K562 (cell line): Measurements from ENCODE around the gene ACVR1C. TPM values are rescaled to one million over a fixed set of nuclear protein-coding genes. Genes with fewer than 3 reads are reported as not detected.

Experiments used
- ATAC-seq: fragments of 200-7000 bp; cut with Tn5 transposase; 3 replicates; pipeline ENCODE4 v1.9.1; 2020; ENCODE audit warnings: moderate library complexity
- BruUV-seq: library from RNA; stranded (reverse); fragments of 400-500 nt; replicated peaks from 2 replicates; lab custom pipeline; 2021; lab: Mats Ljungman, UMichigan
- CTCF ChIA-PET: fragments of 300-600 bp; formaldehyde crosslinking; extraction: SDS; loops from one replicate; lab custom pipeline; 2021; ENCODE audit warnings: low intra/inter-chr PET ratio; lab: Yijun Ruan, JAX
- POLR2A ChIA-PET: fragments of 300-600, 350-650 bp; sonication (Branson Sonifier 250); formaldehyde crosslinking; extraction: SDS; loops from one replicate; lab custom pipeline; 2021; ENCODE audit warnings: antibody characterized with exemption, inconsistent platforms; lab: Yijun Ruan, JAX
- DNase-seq, 4 experiments: peaks; one replicate each; pipeline versions ENCODE4 v3.0.0 to v3.0.0-alpha.2; 2011 to 2018; ENCODE audit warnings: low spot score in 3 of 4, mixed read lengths in 3 of 4; ENCODE audit errors: extremely low read depth in 1 of 4
- FAIRE-seq: peaks from 2 replicates; lab custom pipeline; 2011; peaks lifted over from hg19 to GRCh38; lab: Jason Lieb, UNC
- H2AFZ ChIP-seq: 2 replicates; pipeline ENCODE4 v1.6.0; 2011; ENCODE audit warnings: low read depth, low read length, control low read depth, inconsistent platforms
- H3K27ac ChIP-seq: fragments of 200-600 bp; 3 replicates; pipeline ENCODE4 v1.8.0; 2011; ENCODE audit warnings: low read depth, mild to moderate bottlenecking, control low read depth, inconsistent platforms, low read length, moderate library complexity, mixed read lengths; ENCODE audit errors: extremely low read depth
- H3K27me3 ChIP-seq, 2 experiments: fragments of 300-600 bp in 1 of 2; 2 replicates in 1 of 2; 3 replicates in 1 of 2; pipeline versions ENCODE4 v1.6.0 to v1.8.0; 2011; ENCODE audit warnings: inconsistent platforms in 2 of 2, low read length in 2 of 2, mild to moderate bottlenecking in 1 of 2, mixed read lengths in 1 of 2, moderate library complexity in 1 of 2; ENCODE audit not compliant: control insufficient read depth in 2 of 2, insufficient read depth in 2 of 2
- H3K36me3 ChIP-seq: fragments of 300-600 bp; 3 replicates; pipeline ENCODE4 v1.8.0; 2011; ENCODE audit warnings: mild to moderate bottlenecking, low read length, inconsistent platforms; ENCODE audit not compliant: control insufficient read depth, insufficient read depth
- H3K4me1 ChIP-seq, 2 experiments: fragments of 200-600 bp in 1 of 2; replicated peaks in 1 of 2; 2 replicates in 1 of 2; 3 replicates in 1 of 2; pipeline versions ENCODE4 v1.5.1 to v1.8.0; 2011; ENCODE audit warnings: inconsistent platforms in 2 of 2, low read length in 2 of 2, mild to moderate bottlenecking in 1 of 2, mixed read lengths in 1 of 2, moderate library complexity in 1 of 2; ENCODE audit not compliant: control insufficient read depth in 2 of 2, insufficient read depth in 2 of 2
- H3K4me2 ChIP-seq: 2 replicates; pipeline ENCODE4 v1.6.1; 2011; ENCODE audit warnings: low read length, control low read depth, inconsistent platforms, mixed read lengths; ENCODE audit not compliant: insufficient read depth
- H3K4me3 ChIP-seq: fragments of 200-600 bp; sonication (generic), shearing (Covaris generic); 2 replicates; pipeline ENCODE4 v1.5.1; 2016; ENCODE audit warnings: control low read depth, inconsistent platforms
- H3K79me2 ChIP-seq: fragments of 200-600 bp; 3 replicates; pipeline ENCODE4 v1.8.0; 2011; ENCODE audit warnings: low read length, inconsistent platforms; ENCODE audit not compliant: control insufficient read depth, insufficient read depth
- H3K9ac ChIP-seq, 2 experiments: 2 replicates each; pipeline versions ENCODE4 v1.6.0 to v1.6.1; 2011; ENCODE audit warnings: low read depth in 2 of 2, low read length in 2 of 2, control low read depth in 1 of 2, inconsistent platforms in 1 of 2, mild to moderate bottlenecking in 1 of 2, mixed read lengths in 1 of 2; ENCODE audit not compliant: insufficient read depth in 1 of 2
- H3K9me1 ChIP-seq: one replicate; pipeline ENCODE4 v1.6.0; 2011; ENCODE audit warnings: inconsistent platforms, mild to moderate bottlenecking, low read length, moderate library complexity; ENCODE audit not compliant: control insufficient read depth, insufficient read depth
- H3K9me3 ChIP-seq: replicated peaks from 2 replicates; pipeline ENCODE4 v1.5.1; 2011; ENCODE audit warnings: low read depth, low read length, inconsistent platforms; ENCODE audit not compliant: control insufficient read depth, insufficient read depth
- H4K20me1 ChIP-seq: replicated peaks from 2 replicates; pipeline ENCODE4 v1.6.1; 2011; ENCODE audit warnings: low read length, inconsistent platforms, mixed read lengths; ENCODE audit not compliant: control insufficient read depth, insufficient read depth
- ARHGAP35 ChIP-seq: fragments of 450-650 bp; IDR thresholded peaks from 2 replicates; pipeline ENCODE4 v1.6.1; 2018; ENCODE audit not compliant: partially characterized antibody
- BCOR ChIP-seq: fragments of 450-650 bp; IDR thresholded peaks from 2 replicates; pipeline ENCODE4 v1.6.1; 2016
- CBX5 ChIP-seq: IDR thresholded peaks from 2 replicates; pipeline ENCODE4 v1.6.1; 2014; ENCODE audit warnings: low read depth, borderline replicate concordance
- CEBPB ChIP-seq: fragments of 450-650 bp; IDR thresholded peaks from 2 replicates; pipeline ENCODE4 v1.6.1; 2016; ENCODE audit warnings: missing genetic modification characterization, missing compliant biosample characterization
- CREB1 ChIP-seq, 2 experiments: sonication (generic) in 1 of 2; formaldehyde crosslinking in 1 of 2; IDR thresholded peaks; 2 replicates each; pipeline versions ENCODE4 v1.6.1 to v1.8.0; 2012 to 2022; ENCODE audit warnings: inconsistent platforms in 1 of 2, mild to moderate bottlenecking in 1 of 2, missing genetic modification reagents in 1 of 2, moderate library complexity in 1 of 2
- CXXC5 ChIP-seq: fragments of 250-450 bp; sonication (Bioruptor Pico); IDR thresholded peaks from 2 replicates; pipeline ENCODE4 v1.8.0; 2022; ENCODE audit warnings: inconsistent platforms, mild to moderate bottlenecking, moderate library complexity
- EHMT2 ChIP-seq: fragments of 450-650 bp; IDR thresholded peaks from 2 replicates; pipeline ENCODE4 v1.6.1; 2018; ENCODE audit warnings: antibody characterized with exemption
- HNRNPLL ChIP-seq: fragments of 200-400 bp; formaldehyde crosslinking; IDR thresholded peaks from 2 replicates; pipeline ENCODE4 v1.6.1; 2017; ENCODE audit warnings: low read length, low read depth, mild to moderate bottlenecking; ENCODE audit not compliant: poor library complexity, severe bottlenecking
- MCM5 ChIP-seq: fragments of 450-650 bp; IDR thresholded peaks from 2 replicates; pipeline ENCODE4 v1.6.1; 2016; ENCODE audit warnings: low read depth
- MYC ChIP-seq, 2 experiments: fragments of 250-450 bp in 1 of 2; sonication (Bioruptor Pico) in 1 of 2; IDR thresholded peaks; 2 replicates each; pipeline versions ENCODE4 v1.5.1 to v1.6.1; 2012 to 2021; ENCODE audit warnings: low read depth in 2 of 2, borderline replicate concordance in 1 of 2, improper control_type of control experiment in 1 of 2, low read length in 1 of 2, mild to moderate bottlenecking in 1 of 2, moderate library complexity in 1 of 2
- PCBP1 ChIP-seq: fragments of 200-400 bp; formaldehyde crosslinking; IDR thresholded peaks from 2 replicates; pipeline ENCODE4 v1.6.1; 2018; ENCODE audit warnings: mild to moderate bottlenecking, low read depth, low read length; ENCODE audit not compliant: poor library complexity, severe bottlenecking
- PTTG1 ChIP-seq: fragments of 450-650 bp; IDR thresholded peaks from 2 replicates; pipeline ENCODE4 v1.6.1; 2016; ENCODE audit warnings: low read depth, mild to moderate bottlenecking, missing genetic modification characterization, missing compliant biosample characterization
- SMARCB1 ChIP-seq: IDR thresholded peaks from 2 replicates; pipeline ENCODE4 v1.6.1; 2011; ENCODE audit warnings: improper control_type of control experiment, low read depth; ENCODE audit not compliant: insufficient read length
- SMARCE1 ChIP-seq: fragments of 450-650 bp; IDR thresholded peaks from 2 replicates; pipeline ENCODE4 v1.7.1; 2016; ENCODE audit warnings: mild to moderate bottlenecking
- SNIP1 ChIP-seq: fragments of 450-650 bp; IDR thresholded peaks from 2 replicates; pipeline ENCODE4 v1.7.1; 2017; ENCODE audit warnings: low read depth, mild to moderate bottlenecking
- TARDBP ChIP-seq: fragments of 450-650 bp; IDR thresholded peaks from 2 replicates; pipeline ENCODE4 v1.6.1; 2016
- TGIF2 ChIP-seq: sonication (generic); formaldehyde crosslinking; IDR thresholded peaks from 2 replicates; pipeline ENCODE4 v1.8.1; 2022; ENCODE audit warnings: mild to moderate bottlenecking, missing genetic modification reagents, moderate library complexity
- ZNF12 ChIP-seq: sonication (generic); formaldehyde crosslinking; IDR thresholded peaks from 2 replicates; pipeline ENCODE4 v1.4.0; 2020; ENCODE audit warnings: mild to moderate bottlenecking, missing genetic modification reagents
- ZNF717 ChIP-seq: fragments of 250-450 bp; sonication (Bioruptor Pico); IDR thresholded peaks from 2 replicates; pipeline ENCODE4 v1.5.0; 2021
- WGBS: fragments of 100-300 bp; shearing (Covaris generic); methylation state at CpG from one replicate; pipeline ENCODE4 v1.1.6; 2016; ENCODE audit warnings: low coverage, mixed read lengths; ENCODE audit not compliant: insufficient coverage; ENCODE audit errors: missing lambda C conversion rate; 5-methylcytosine and 5-hydroxymethylcytosine counted together
- in situ Hi-C: fragments of 300-500 bp; cut with MboI; formaldehyde crosslinking; loops from 4 replicates; pipeline ENCODE4 v1.15.0; 2018; ENCODE audit warnings: inconsistent platforms, mixed read lengths
- intact Hi-C: fragments of 100-400 bp; cut with micrococcal nuclease; formaldehyde crosslinking; loops from 2 replicates; pipeline ENCODE4 v1.14.2; 2022
- polyA plus RNA-seq, 8 experiments: library from polyadenylated mRNA; depleted of rRNA in 4 of 8; stranded (reverse) in 5 of 8; unstranded in 3 of 8; fragments of >200 nt; fragmentation: Nextera tagmentation in 2 of 8; fragmentation: Illumina TruSeq in 1 of 8; extraction: Ambion mirVana in 2 of 8; extraction: Trizol in 1 of 8; gene quantifications; 2 replicates each; pipeline versions ENCODE4 v1.2.1 to v1.2.3, GENCODE V29; 2011 to 2014; ENCODE audit warnings: inconsistent platforms in 1 of 8, missing spikeins in 1 of 8
- total RNA-seq, 7 experiments: library from RNA; depleted of rRNA in 6 of 7; stranded (reverse); fragments of >200 nt in 6 of 7; fragmentation: Illumina TruSeq in 2 of 7; extraction: Trizol in 2 of 7; gene quantifications; 2 replicates each; pipeline versions ENCODE4 v1.2.1 to v1.2.3, GENCODE V29; 2011 to 2021; ENCODE audit warnings: low replicate concordance in 1 of 7
- TF ChIP-seq, protein P1 (sequence below): fragments of 450-650 bp; formaldehyde crosslinking; IDR thresholded peaks from 2 replicates; pipeline ENCODE4 v1.4.0; 2022; ENCODE audit warnings: mild to moderate bottlenecking, moderate library complexity
- TF ChIP-seq, protein P2 (sequence below): fragments of 450-650 bp; IDR thresholded peaks from one replicate; pipeline ENCODE4 v1.6.1; 2018; ENCODE audit warnings: mild to moderate bottlenecking, moderate library complexity; ENCODE audit not compliant: partially characterized antibody

The ACVR1C gene
- total and polyA plus RNA-seq, 9 of the 15 experiments (the other 6 are each of a cell fraction or from before 2014, with no cell fraction given): 0.05 to 0.58 (median 0.28) TPM

DNA sequence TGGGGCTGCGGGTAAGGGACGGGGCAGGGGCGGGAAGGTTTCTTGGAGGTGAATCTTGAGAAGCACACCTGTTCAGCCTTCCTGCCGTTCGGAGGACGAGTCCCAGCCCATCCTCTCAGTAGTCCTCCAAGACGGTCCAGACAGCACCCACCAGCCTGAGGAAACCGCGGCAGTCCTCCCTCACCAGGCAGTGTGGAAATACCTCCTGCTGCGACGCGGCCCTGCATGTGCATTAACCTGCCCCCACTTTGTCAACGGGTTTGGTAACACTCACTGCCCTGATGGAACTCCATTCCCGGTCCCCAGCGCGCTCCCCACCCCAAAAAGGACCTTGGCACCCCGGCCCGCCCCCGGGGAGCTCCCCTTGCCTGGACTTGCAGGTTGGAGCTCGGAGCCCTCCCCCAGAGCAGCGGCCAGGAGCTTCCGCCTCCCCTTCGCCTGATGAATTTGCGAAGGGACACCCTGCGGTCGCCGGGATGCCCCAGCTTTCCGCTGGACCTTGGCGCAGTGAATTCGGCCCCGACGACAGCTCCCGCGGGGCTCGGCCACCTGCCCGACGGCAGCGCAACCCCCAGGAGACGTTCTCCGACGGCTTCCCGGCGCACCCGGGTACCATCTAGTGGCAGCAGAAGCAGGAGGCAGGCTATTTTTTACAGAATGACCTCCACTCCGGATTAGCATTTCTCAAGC lies 31.5 kb downstream of the ACVR1C start (continued):
- TF ChIP-seq PCBP1 (no peak), EHMT2 (no peak), TARDBP (no peak), HNRNPLL (no peak), ARHGAP35 (no peak), CREB1 (IDR thresholded peaks at IDR 0.05) (no peak), CREB1 (CRISPR knock-in tag; IDR thresholded peaks at IDR 0.05) (no peak), CEBPB (tag) (no peak), PTTG1 (no peak), CXXC5 (no peak)
- TF ChIP-seq, protein P1, sequence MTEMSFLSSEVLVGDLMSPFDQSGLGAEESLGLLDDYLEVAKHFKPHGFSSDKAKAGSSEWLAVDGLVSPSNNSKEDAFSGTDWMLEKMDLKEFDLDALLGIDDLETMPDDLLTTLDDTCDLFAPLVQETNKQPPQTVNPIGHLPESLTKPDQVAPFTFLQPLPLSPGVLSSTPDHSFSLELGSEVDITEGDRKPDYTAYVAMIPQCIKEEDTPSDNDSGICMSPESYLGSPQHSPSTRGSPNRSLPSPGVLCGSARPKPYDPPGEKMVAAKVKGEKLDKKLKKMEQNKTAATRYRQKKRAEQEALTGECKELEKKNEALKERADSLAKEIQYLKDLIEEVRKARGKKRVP (CRISPR knock-in tag): no peak

DNA sequence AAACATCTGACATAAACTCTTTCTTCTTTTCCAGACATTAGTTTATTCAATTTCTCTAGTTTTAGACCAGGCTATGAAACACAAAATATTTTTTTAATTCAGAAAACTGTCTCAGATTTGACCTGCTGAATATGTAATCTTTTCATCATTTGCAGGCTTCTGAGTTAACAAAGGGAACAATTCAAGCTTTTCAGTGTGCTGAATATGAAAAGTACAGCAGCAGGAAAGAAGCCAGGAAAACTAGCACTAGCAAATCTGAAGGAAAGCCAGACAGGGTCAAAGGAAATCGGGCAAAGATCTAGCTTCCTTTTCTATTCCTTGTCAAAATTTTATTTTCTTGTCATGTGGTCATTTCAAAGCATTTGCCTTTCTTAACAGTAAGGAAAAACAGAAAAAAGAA lies 35.3 kb downstream of the ACVR1C start:
- no peaks in the 10 kb centered on the region for H3K9me1 ChIP-seq
- DNase-seq (no peak), ATAC-seq (no peak), FAIRE-seq (no peak)
- intact Hi-C loops: loop anchor here (2.0 to 10.0 kb wide), 3 partner anchors 95 to 421 kb away; no protein-coding TSS in a partner anchor
- no peak overlapping the region for H3K4me3 ChIP-seq
- BruUV-seq: no TSS peak
- H3K4me1 ChIP-seq: peaks cover 0 to 5% of the 10 kb centered on the region in 2 experiments; a peak in 1 of 5 replicates
- no peaks in the 10 kb centered on the region for H3K36me3 ChIP-seq
- no peaks in the 10 kb centered on the region for H3K9me3 ChIP-seq
- H3K27ac ChIP-seq: no peak overlapping the region
- in situ Hi-C loops: no loop called here
- no peak overlapping the region for H3K9ac ChIP-seq
- 0% methylated on average over 1 of the region's 1 CpG for WGBS
- peaks cover 0 to 9% of the 10 kb centered on the region in 2 experiments; a peak in 4 of 5 replicates for H3K27me3 ChIP-seq
- H2AFZ ChIP-seq: no peak overlapping the region
- no peaks in the 10 kb centered on the region for H4K20me1 ChIP-seq
- ChIA-PET POLR2A (no interaction called here), CTCF (interaction anchor here (1.5 to 1.6 kb wide), 2 partner anchors 96 to 291 kb away, joined by 4 to 8 read pairs; no protein-coding TSS in a partner anchor)
- no peaks in the 10 kb centered on the region for H3K79me2 ChIP-seq
- H3K4me2 ChIP-seq: no peak overlapping the region
- TF ChIP-seq SNIP1 (no peak), BCOR (no peak), SMARCB1 (no peak), TGIF2 (CRISPR knock-in tag) (no peak), SMARCE1 (no peak), MCM5 (no peak), ZNF717 (CRISPR knock-in tag) (no peak), CBX5 (no peak), ZNF12 (no peak), MYC (IDR thresholded peaks at IDR 0.05; ENCODE audit: low read depth, low read length) (no peak), MYC (CRISPR knock-in tag; IDR thresholded peaks at IDR 0.05; ENCODE audit: borderline replicate concordance, low read depth) (no peak)
- TF ChIP-seq, protein P2, sequence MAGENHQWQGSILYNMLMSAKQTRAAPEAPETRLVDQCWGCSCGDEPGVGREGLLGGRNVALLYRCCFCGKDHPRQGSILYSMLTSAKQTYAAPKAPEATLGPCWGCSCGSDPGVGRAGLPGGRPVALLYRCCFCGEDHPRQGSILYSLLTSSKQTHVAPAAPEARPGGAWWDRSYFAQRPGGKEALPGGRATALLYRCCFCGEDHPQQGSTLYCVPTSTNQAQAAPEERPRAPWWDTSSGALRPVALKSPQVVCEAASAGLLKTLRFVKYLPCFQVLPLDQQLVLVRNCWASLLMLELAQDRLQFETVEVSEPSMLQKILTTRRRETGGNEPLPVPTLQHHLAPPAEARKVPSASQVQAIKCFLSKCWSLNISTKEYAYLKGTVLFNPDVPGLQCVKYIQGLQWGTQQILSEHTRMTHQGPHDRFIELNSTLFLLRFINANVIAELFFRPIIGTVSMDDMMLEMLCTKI: no peak
